ENCODE results near the gene NEK2.

DNA sequence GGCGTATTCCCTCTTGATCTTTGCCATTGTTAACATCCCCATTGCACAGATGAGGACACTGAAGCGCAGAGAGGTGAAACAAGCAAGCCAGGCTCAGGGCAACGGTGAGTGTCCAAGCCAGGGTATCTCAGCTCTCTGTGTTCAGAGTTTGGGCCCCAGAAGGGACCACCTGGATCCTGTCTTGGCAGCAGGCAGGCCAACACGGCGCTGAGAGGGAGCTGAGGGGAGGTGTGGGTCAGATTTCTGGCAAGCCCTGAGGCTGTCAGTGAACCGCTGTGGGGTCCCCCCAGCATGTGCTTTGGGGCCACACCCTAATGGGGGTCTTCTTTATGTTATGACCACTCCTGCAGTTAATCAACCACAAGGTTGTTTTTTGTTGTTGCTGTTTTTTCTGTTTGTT, 23.1 kb downstream of the NEK2 start:
- TF ChIP-seq, protein P1, sequence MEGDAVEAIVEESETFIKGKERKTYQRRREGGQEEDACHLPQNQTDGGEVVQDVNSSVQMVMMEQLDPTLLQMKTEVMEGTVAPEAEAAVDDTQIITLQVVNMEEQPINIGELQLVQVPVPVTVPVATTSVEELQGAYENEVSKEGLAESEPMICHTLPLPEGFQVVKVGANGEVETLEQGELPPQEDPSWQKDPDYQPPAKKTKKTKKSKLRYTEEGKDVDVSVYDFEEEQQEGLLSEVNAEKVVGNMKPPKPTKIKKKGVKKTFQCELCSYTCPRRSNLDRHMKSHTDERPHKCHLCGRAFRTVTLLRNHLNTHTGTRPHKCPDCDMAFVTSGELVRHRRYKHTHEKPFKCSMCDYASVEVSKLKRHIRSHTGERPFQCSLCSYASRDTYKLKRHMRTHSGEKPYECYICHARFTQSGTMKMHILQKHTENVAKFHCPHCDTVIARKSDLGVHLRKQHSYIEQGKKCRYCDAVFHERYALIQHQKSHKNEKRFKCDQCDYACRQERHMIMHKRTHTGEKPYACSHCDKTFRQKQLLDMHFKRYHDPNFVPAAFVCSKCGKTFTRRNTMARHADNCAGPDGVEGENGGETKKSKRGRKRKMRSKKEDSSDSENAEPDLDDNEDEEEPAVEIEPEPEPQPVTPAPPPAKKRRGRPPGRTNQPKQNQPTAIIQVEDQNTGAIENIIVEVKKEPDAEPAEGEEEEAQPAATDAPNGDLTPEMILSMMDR (conservative IDR thresholded peaks at IDR 0.05; ENCODE audit: low read depth, low read length) = no peak
- no peak for TF ChIP-seq EZH2 (IDR thresholded peaks at IDR 0.05; ENCODE audit: borderline replicate concordance, low read depth, low read length, poor library complexity, severe bottlenecking)
